NCI-H524 (cell line): ENCODE results near the gene SERAC1.
A peak's percentile ranks its signal among the peaks of the same experiment; 100 is the strongest.

Experiments used
- DNase-seq, 2 experiments: peaks; one replicate each; lab custom pipeline; 2025; lab: John Stamatoyannopoulos, UW

Gene SERAC1

GRCh38 chr6:158078320-158078719 lies 89.7 kb downstream of the SERAC1 start:
- no peak for DNase-seq

- no peak for DNase-seq
Measured at GRCh38 chr6:158077676-158078075, 90.4 kb downstream of the SERAC1 start.

GRCh38 chr6:158076548-158076947 lies 91.5 kb downstream of the SERAC1 start:
- DNase-seq = no peak

- DNase-seq = peak in 1 of 2 experiments; percentile 38
Measured at GRCh38 chr6:158073776-158074175, 94.3 kb downstream of the SERAC1 start.

- DNase-seq = peak in 1 of 2 experiments; percentile 78
Measured at GRCh38 chr6:158072083-158072721, 95.9 kb downstream of the SERAC1 start.

- DNase-seq = peak in 1 of 2 experiments; percentile 26
Measured at GRCh38 chr6:158071121-158072082, 96.7 kb downstream of the SERAC1 start.

- DNase-seq = no peak
Measured at GRCh38 chr6:158070513-158070912, 97.5 kb downstream of the SERAC1 start.

- no peak for DNase-seq
Measured at GRCh38 chr6:158069800-158070195, 98.3 kb downstream of the SERAC1 start.

GRCh38 chr6:158068893-158069799 lies 98.9 kb downstream of the SERAC1 start:
- DNase-seq = no peak

GRCh38 chr6:158068156-158068892 lies 99.7 kb downstream of the SERAC1 start:
- DNase-seq = no peak

- DNase-seq = peak in 1 of 2 experiments; percentile 16
Measured at GRCh38 chr6:158067436-158068015, 100.5 kb downstream of the SERAC1 start.

GRCh38 chr6:158066136-158066781 lies 101.8 kb downstream of the SERAC1 start:
- DNase-seq = peak; percentile 88 to 91

- peak; percentile 60 to 84 for DNase-seq
Measured at GRCh38 chr6:158064725-158065251, 103.3 kb downstream of the SERAC1 start.

- no peak for DNase-seq
Measured at GRCh38 chr6:158063736-158064135, 104.3 kb downstream of the SERAC1 start.

- no peak for DNase-seq
Measured at GRCh38 chr6:158061709-158062461, 106.2 kb downstream of the SERAC1 start.

- DNase-seq = peak in 1 of 2 experiments; percentile 58
Measured at GRCh38 chr6:158061361-158061708, 106.7 kb downstream of the SERAC1 start.

- DNase-seq = no peak
Measured at GRCh38 chr6:158060455-158061360, 107.4 kb downstream of the SERAC1 start.
